AG10803 (cell line): ENCODE data around the gene XAGE2.
A peak's percentile ranks its signal among the peaks of the same experiment; 100 is the strongest.

Experiments used
- DNase-seq: peaks from one replicate; pipeline ENCODE4 v3.0.0; 2010; ENCODE audit warnings: low read depth
- H3K4me3 ChIP-seq: 2 replicates; pipeline ENCODE4 v1.5.1; 2011; ENCODE audit warnings: mild to moderate bottlenecking, low read length, control low read depth
- TF ChIP-seq, protein P1 (sequence below): conservative IDR thresholded peaks from 2 replicates; pipeline ENCODE4 v1.5.1; 2011; ENCODE audit warnings: mild to moderate bottlenecking, low read length, control low read depth, inconsistent platforms

Gene XAGE2

GRCh38 chrX:52424656-52425055, 55.8 kb downstream of the XAGE2 start:
- H3K4me3 ChIP-seq = no peak overlapping the region
- DNase-seq = peak; percentile 37
- TF ChIP-seq, protein P1, sequence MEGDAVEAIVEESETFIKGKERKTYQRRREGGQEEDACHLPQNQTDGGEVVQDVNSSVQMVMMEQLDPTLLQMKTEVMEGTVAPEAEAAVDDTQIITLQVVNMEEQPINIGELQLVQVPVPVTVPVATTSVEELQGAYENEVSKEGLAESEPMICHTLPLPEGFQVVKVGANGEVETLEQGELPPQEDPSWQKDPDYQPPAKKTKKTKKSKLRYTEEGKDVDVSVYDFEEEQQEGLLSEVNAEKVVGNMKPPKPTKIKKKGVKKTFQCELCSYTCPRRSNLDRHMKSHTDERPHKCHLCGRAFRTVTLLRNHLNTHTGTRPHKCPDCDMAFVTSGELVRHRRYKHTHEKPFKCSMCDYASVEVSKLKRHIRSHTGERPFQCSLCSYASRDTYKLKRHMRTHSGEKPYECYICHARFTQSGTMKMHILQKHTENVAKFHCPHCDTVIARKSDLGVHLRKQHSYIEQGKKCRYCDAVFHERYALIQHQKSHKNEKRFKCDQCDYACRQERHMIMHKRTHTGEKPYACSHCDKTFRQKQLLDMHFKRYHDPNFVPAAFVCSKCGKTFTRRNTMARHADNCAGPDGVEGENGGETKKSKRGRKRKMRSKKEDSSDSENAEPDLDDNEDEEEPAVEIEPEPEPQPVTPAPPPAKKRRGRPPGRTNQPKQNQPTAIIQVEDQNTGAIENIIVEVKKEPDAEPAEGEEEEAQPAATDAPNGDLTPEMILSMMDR = no peak
